ENCODE results near the gene ILDR2. TPM values are rescaled to one million over a fixed set of nuclear protein-coding genes. Genes with fewer than 3 reads are reported as not detected.

ILDR2 gene
- total and polyA plus RNA-seq, 10 of the 15 experiments (the other 5 are each of a cell fraction or from before 2014, with no cell fraction given), result 0.05 to 5.3 (median 1.9) TPM

GRCh38 chr1:166918088-166918955 lies 57.0 kb downstream of the ILDR2 start:
- BruUV-seq (replicated peaks), result no TSS peak
- no peaks in the 10 kb centered on the region for H4K20me1 ChIP-seq (ENCODE audit: control insufficient read depth, insufficient read depth)
- no peak overlapping the region for H3K9ac ChIP-seq (ENCODE audit: control insufficient read depth, insufficient read depth, low read length)
- 70% methylated on average over 6 of the region's 6 CpGs for WGBS (ENCODE audit: insufficient coverage, insufficient replicate concordance, low lambda C conversion rate, missing lambda C conversion rate)
- no peaks in the 10 kb centered on the region; the same call in 2 of the 3 replicates for H3K9me3 ChIP-seq (replicated peaks; ENCODE audit: control insufficient read depth, insufficient read depth, low read length)
- H3K4me1 ChIP-seq (ENCODE audit: control insufficient read depth, insufficient read depth, low read length), result no peaks in the 10 kb centered on the region
- ChIA-PET CTCF (interaction anchor here (0.9 to 17.1 kb wide), 3 partner anchors 8 to 140 kb away, joined by 3 to 734 read pairs (median 10); no protein-coding TSS in a partner anchor), POLR2A (no interaction called here), RAD21 (ENCODE audit: unreplicated experiment) (no interaction called here), SMC1A (ENCODE audit: uncharacterized antibody, unreplicated experiment) (interaction anchor here (19.2 kb wide), 1 partner anchor 141 kb away, joined by 384 read pairs; no protein-coding TSS in a partner anchor)
- no peak for TF ChIP-seq SREBF2 (IDR thresholded peaks at IDR 0.05; ENCODE audit: low read length)
- TF ChIP-seq SMC3 (IDR thresholded peaks at IDR 0.05; ENCODE audit: borderline replicate concordance, low read length), result no peak
- no peak for TF ChIP-seq MTA2 (IDR thresholded peaks at IDR 0.05; ENCODE audit: low read depth)
- TF ChIP-seq E2F4 (IDR thresholded peaks at IDR 0.05; ENCODE audit: low read depth, low read length), result no peak
- TF ChIP-seq POLR2A (IDR thresholded peaks at IDR 0.05; ENCODE audit: low read depth, low read length), result no peak
- no peak for TF ChIP-seq CBX5 (IDR thresholded peaks at IDR 0.05; ENCODE audit: low read depth)
- no peak overlapping the region for H2AFZ ChIP-seq (ENCODE audit: control insufficient read depth, low read depth, low read length)
- H3K79me2 ChIP-seq (ENCODE audit: control insufficient read depth, insufficient read depth, low read length), result no peaks in the 10 kb centered on the region
- DNase-seq (ENCODE audit: low read depth, low spot score) (no peak), FAIRE-seq (no peak), ATAC-seq (no peak)
- H3K4me2 ChIP-seq (ENCODE audit: control insufficient read depth, insufficient read depth), result no peak overlapping the region
- H3K4me3 ChIP-seq, result no peak overlapping the region
- H3K36me3 ChIP-seq (ENCODE audit: control insufficient read depth in 2 of 2, insufficient read depth in 2 of 2, low read length in 1 of 2), result no peaks in the 10 kb centered on the region
- H3K27me3 ChIP-seq (replicated peaks in 1 of 2; ENCODE audit: control insufficient read depth in 2 of 2, insufficient read depth in 2 of 2, low read length in 1 of 2), result peaks cover 0 to 3% of the 10 kb centered on the region in 2 experiments; a peak in 2 of 4 replicates
- in situ Hi-C loops (cut with MboI), result loop anchor here (5.0 to 10.0 kb wide), 2 partner anchors 139 to 526 kb away; no protein-coding TSS in a partner anchor
- intact Hi-C loops (cut with micrococcal nuclease; ENCODE audit: unreplicated experiment), result loop anchor here (10.0 kb wide), 2 partner anchors 526 to 616 kb away; no protein-coding TSS in a partner anchor
- no peak overlapping the region for H3K27ac ChIP-seq (ENCODE audit: control insufficient read depth, insufficient read depth)
